Measurements from ENCODE around the gene TEX51.

Gene TEX51

GRCh38 chr2:126855606-126856005 is 43.1 kb upstream of the TEX51 start:
- no peak for DNase-seq (ENCODE audit: extremely low read depth, low read depth)
- no peak for TF ChIP-seq CTCF (IDR thresholded peaks at IDR 0.05; ENCODE audit: low read depth, low read length)

- no peak for TF ChIP-seq CTCF (IDR thresholded peaks at IDR 0.05; ENCODE audit: low read depth, low read length)
- DNase-seq (ENCODE audit: extremely low read depth, low read depth), result no peak
Observed at GRCh38 chr2:126856403-126856802, 42.3 kb upstream of the TEX51 start.

GRCh38 chr2:126857502-126857901 is 41.2 kb upstream of the TEX51 start:
- DNase-seq (ENCODE audit: extremely low read depth, low read depth), result no peak
- no peak for TF ChIP-seq CTCF (IDR thresholded peaks at IDR 0.05; ENCODE audit: low read depth, low read length)

GRCh38 chr2:126858013-126858412 is 40.7 kb upstream of the TEX51 start:
- DNase-seq (ENCODE audit: extremely low read depth, low read depth), result no peak
- no peak for TF ChIP-seq CTCF (IDR thresholded peaks at IDR 0.05; ENCODE audit: low read depth, low read length)

- no peak for TF ChIP-seq CTCF (IDR thresholded peaks at IDR 0.05; ENCODE audit: low read depth, low read length)
Observed at GRCh38 chr2:126858436-126858835, 40.3 kb upstream of the TEX51 start.

GRCh38 chr2:126858991-126859390 is 39.7 kb upstream of the TEX51 start:
- no peak for DNase-seq (ENCODE audit: extremely low read depth, low read depth)
- TF ChIP-seq CTCF (IDR thresholded peaks at IDR 0.05; ENCODE audit: low read depth, low read length), result no peak

More at GRCh38 chr2:126858436-126858835, 40.3 kb upstream of the TEX51 start:
- no peak for DNase-seq (ENCODE audit: extremely low read depth, low read depth)

GRCh38 chr2:126859631-126860030 is 39.1 kb upstream of the TEX51 start:
- DNase-seq (ENCODE audit: extremely low read depth, low read depth), result no peak
- no peak for TF ChIP-seq CTCF (IDR thresholded peaks at IDR 0.05; ENCODE audit: low read depth, low read length)
